Measurements from ENCODE around the gene PLEKHG5.
"Not testable (repeated sequence)": the region's sequence is repeated elsewhere in the genome, so short reads cannot be mapped to it uniquely, and the experiment has no call there.

Gene PLEKHG5

DNA sequence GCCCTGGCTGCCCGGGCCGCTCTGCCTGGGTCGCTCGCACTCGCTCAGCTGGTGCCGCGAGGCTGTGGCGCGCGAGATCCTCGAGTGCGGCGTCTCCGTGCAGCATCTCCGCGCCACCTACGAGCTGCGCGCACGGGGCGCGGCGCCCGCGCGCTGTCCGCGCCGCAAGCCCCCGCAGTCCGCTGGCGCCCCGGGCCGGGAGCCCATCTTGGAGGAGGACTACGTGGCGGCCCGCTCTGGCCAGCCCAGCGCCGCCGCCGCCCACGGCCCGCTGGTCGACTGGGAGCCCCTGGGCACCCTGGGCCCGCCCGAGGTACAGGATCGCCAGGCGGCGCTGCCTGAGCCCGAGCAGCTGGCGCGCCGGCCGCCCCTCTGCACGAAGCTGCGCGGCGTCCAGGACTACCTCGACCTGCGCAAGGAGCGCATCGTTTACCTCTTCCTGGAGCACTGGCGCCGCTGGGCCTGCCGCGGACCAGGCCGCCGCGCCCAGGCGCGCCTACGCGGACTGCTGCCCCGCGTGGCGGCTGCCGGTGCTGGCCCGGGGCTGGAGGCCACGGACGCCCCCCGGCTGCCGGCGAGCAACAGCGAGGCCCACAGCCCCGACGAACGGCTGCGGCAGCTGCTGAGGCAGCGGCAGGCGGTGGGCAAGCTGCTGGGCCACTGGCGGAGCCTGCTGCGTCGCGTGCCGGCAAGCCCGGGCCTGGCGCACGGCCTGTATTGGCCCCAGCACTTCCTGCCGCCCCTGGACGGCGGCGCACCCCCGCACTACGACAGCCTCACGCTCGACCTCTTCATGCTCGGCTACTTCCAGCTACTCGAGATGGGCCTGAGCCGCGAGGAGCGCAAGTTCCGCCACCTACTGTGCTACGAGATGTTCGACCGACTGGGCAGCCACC is 36.4 kb downstream of the PLEKHG5 start:
- TF ChIP-seq, protein P1, sequence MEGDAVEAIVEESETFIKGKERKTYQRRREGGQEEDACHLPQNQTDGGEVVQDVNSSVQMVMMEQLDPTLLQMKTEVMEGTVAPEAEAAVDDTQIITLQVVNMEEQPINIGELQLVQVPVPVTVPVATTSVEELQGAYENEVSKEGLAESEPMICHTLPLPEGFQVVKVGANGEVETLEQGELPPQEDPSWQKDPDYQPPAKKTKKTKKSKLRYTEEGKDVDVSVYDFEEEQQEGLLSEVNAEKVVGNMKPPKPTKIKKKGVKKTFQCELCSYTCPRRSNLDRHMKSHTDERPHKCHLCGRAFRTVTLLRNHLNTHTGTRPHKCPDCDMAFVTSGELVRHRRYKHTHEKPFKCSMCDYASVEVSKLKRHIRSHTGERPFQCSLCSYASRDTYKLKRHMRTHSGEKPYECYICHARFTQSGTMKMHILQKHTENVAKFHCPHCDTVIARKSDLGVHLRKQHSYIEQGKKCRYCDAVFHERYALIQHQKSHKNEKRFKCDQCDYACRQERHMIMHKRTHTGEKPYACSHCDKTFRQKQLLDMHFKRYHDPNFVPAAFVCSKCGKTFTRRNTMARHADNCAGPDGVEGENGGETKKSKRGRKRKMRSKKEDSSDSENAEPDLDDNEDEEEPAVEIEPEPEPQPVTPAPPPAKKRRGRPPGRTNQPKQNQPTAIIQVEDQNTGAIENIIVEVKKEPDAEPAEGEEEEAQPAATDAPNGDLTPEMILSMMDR (IDR thresholded peaks at IDR 0.05; ENCODE audit: insufficient read depth, low read length, poor library complexity, severe bottlenecking) = no peak
- no peak for TF ChIP-seq EZH2phosphoT487 (conservative IDR thresholded peaks at IDR 0.05; ENCODE audit: low read length)
- H3K9me3 ChIP-seq (ENCODE audit: insufficient read depth, low read length) = no peaks in the 10 kb centered on the region
- no peak overlapping the region for H3K4me3 ChIP-seq (ENCODE audit: insufficient read depth, low read length, poor library complexity, severe bottlenecking)
- no peak overlapping the region for H3K9ac ChIP-seq (ENCODE audit: low read length)
- H3K4me2 ChIP-seq (ENCODE audit: low read depth, low read length, poor library complexity, severe bottlenecking) = no peak overlapping the region
- H3K27ac ChIP-seq (ENCODE audit: low read depth, low read length) = no peak overlapping the region
- no peaks in the 10 kb centered on the region for H3K79me2 ChIP-seq (ENCODE audit: insufficient read depth, low read length)
- H3K36me3 ChIP-seq (ENCODE audit: low read length) = no peaks in the 10 kb centered on the region
- H3K27me3 ChIP-seq (ENCODE audit: low read length) = no peaks in the 10 kb centered on the region
- H4K20me1 ChIP-seq (ENCODE audit: low read depth, low read length) = no peaks in the 10 kb centered on the region
- H2AFZ ChIP-seq (ENCODE audit: low read depth, low read length, severe bottlenecking) = no peak overlapping the region
- H3F3A ChIP-seq (ENCODE audit: insufficient read depth) = no peaks in the 10 kb centered on the region
- H3K9me2 ChIP-seq (replicated peaks; ENCODE audit: insufficient read depth, low read length) = no peaks in the 10 kb centered on the region

DNA sequence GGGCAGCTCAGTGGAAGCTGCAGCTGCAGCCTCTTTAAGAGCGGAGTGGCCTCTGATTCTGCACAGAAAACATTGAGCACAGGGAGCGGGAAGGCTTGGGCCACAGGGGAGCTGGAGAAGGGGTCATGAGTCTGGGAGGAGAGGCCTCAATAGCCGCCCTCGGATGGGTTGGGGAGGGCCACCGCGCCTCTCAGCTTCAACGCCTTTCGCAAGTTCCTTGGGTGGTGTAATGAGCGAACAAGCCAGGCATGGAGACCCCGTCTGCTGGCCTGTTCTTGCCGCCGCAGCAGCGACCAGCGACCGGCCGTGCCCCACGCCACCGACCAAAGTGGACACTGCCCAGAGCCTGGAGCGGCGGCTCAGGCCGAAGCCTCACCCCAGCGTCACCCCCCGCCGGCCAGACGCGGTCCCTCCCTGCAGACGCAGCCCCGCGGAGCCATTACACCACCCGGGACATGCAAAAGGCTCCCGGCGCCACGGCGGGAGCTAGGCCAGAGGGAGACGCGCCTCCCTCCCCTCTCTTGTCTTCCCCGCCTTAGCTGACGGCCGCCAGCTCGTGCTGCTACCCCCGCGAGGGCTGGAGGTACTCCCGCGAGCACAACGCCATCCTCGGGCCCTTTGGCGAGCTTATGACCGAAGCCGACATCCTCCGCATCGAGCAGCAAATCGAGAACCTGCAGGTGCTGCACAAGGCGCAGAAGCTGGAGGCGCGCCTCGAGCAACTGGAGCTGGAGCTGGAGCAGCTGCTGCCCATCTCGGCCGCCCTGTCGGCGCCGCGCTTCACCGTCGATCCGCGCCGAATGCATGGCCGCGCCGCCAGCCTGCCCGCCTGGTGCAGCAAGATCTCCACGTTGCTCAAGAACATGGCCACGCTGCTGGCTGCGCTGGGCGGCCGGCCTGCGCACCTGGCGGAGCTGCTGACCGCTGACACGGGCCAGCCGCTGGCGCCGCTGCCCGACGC is 37.3 kb downstream of the PLEKHG5 start:
- H3K4me2 ChIP-seq (ENCODE audit: low read depth, low read length, poor library complexity, severe bottlenecking); H4K20me1 ChIP-seq (ENCODE audit: low read depth, low read length); H3K27me3 ChIP-seq (ENCODE audit: low read length); H3K9me3 ChIP-seq (ENCODE audit: insufficient read depth, low read length); H3K27ac ChIP-seq (ENCODE audit: low read depth, low read length); H2AFZ ChIP-seq (ENCODE audit: low read depth, low read length, severe bottlenecking); H3K4me3 ChIP-seq (ENCODE audit: insufficient read depth, low read length, poor library complexity, severe bottlenecking); H3K79me2 ChIP-seq (ENCODE audit: insufficient read depth, low read length); H3F3A ChIP-seq (ENCODE audit: insufficient read depth); H3K9me2 ChIP-seq (replicated peaks; ENCODE audit: insufficient read depth, low read length); H3K9ac ChIP-seq (ENCODE audit: low read length); H3K36me3 ChIP-seq (ENCODE audit: low read length): not testable (repeated sequence)

DNA sequence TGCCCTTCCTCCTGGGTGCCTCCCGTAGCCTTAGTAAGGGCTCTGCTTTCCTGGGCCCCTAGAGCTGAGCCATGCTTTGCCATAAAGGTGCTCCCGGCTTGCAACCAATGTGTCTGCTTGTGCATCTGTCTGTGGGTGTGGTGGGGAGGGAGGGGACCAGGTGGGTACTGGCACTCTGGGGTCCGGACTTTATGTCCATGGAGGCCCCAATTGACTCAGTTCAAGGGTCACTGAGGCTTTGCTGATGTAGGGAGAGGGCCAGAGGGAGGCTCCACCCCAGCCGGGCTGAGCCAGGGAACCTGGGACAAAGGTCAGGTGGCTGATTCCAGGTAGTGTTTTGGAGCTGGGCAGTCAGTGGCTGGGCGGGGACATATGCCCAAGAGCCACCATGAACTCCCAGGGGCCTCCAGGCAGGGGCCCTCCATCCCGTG is 40.5 kb downstream of the PLEKHG5 start:
- Histone ChIP-seq H4K20me1 (ENCODE audit: low read depth, low read length) (no peaks in the 10 kb centered on the region), H3K27me3 (ENCODE audit: low read length) (no peaks in the 10 kb centered on the region), H3K79me2 (ENCODE audit: insufficient read depth, low read length) (no peaks in the 10 kb centered on the region), H3K4me3 (ENCODE audit: insufficient read depth, low read length, poor library complexity, severe bottlenecking) (no peak overlapping the region), H3K27ac (ENCODE audit: low read depth, low read length) (no peak overlapping the region), H3K9me2 (replicated peaks; ENCODE audit: insufficient read depth, low read length) (no peaks in the 10 kb centered on the region), H3K36me3 (ENCODE audit: low read length) (no peaks in the 10 kb centered on the region), H3K9me3 (ENCODE audit: insufficient read depth, low read length) (no peaks in the 10 kb centered on the region), H3K4me2 (ENCODE audit: low read depth, low read length, poor library complexity, severe bottlenecking) (no peak overlapping the region), H3K9ac (ENCODE audit: low read length) (no peak overlapping the region), H3F3A (ENCODE audit: insufficient read depth) (no peaks in the 10 kb centered on the region), H2AFZ (ENCODE audit: low read depth, low read length, severe bottlenecking) (no peak overlapping the region)
- TF ChIP-seq EZH2phosphoT487 (conservative IDR thresholded peaks at IDR 0.05; ENCODE audit: low read length) = no peak
- TF ChIP-seq, protein P1 (IDR thresholded peaks at IDR 0.05; ENCODE audit: insufficient read depth, low read length, poor library complexity, severe bottlenecking) = no peak

DNA sequence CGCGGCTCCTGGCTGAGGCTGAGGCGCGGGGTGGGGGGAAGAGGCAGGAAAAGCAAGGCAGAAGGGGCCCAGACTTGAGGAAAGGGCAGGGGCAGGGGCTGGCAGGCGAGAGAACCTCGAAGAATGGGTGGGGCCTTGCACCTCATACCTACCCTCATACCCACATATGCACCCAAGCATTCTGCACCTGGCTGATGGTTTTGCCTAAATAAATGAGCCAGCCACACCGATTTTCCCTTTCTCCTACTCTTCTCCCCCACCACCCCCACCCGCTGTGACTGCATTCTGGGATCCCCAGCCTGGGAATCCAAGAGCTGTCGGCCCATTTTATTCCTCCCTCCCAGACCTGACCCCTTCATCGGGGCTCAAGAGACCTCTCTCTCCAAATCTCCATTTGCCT is 41.0 kb downstream of the PLEKHG5 start:
- not testable (repeated sequence) for H4K20me1 ChIP-seq (ENCODE audit: low read depth, low read length); H3K9ac ChIP-seq (ENCODE audit: low read length)

More for the DNA sequence above, 41.0 kb downstream of the PLEKHG5 start:
- not testable (repeated sequence) for H3K4me2 ChIP-seq (ENCODE audit: low read depth, low read length, poor library complexity, severe bottlenecking); H2AFZ ChIP-seq (ENCODE audit: low read depth, low read length, severe bottlenecking); H3K9me3 ChIP-seq (ENCODE audit: insufficient read depth, low read length); H3F3A ChIP-seq (ENCODE audit: insufficient read depth); H3K27ac ChIP-seq (ENCODE audit: low read depth, low read length); H3K36me3 ChIP-seq (ENCODE audit: low read length); H3K4me3 ChIP-seq (ENCODE audit: insufficient read depth, low read length, poor library complexity, severe bottlenecking); H3K79me2 ChIP-seq (ENCODE audit: insufficient read depth, low read length); H3K27me3 ChIP-seq (ENCODE audit: low read length); H3K9me2 ChIP-seq (replicated peaks; ENCODE audit: insufficient read depth, low read length)
